GM23338 (cell line): ENCODE data around the gene YOD1. TPM values are rescaled to one million over a fixed set of nuclear protein-coding genes. Genes with fewer than 3 reads are reported as not detected.

Source experiments
- ATAC-seq: fragments of 200-7000 bp; cut with Tn5 transposase; 3 replicates; pipeline ENCODE4 v1.9.1; 2020
- DNase-seq: peaks from one replicate; pipeline ENCODE4 v3.0.0-alpha.2; 2015; ENCODE audit warnings: low spot score
- H2AFZ ChIP-seq: fragments of 200-600 bp; sonication (generic); 2 replicates; pipeline ENCODE4 v1.8.0; 2016; ENCODE audit warnings: antibody characterized with exemption, mild to moderate bottlenecking, moderate library complexity
- H3F3A ChIP-seq: fragments of 200-600 bp; sonication (generic); replicated peaks from 2 replicates; pipeline ENCODE4 v1.8.0; 2017; ENCODE audit warnings: antibody characterized with exemption, mixed run types, low read depth
- H3K27ac ChIP-seq: fragments of 200-600 bp; sonication (generic); 2 replicates; pipeline ENCODE4 v1.6.1; 2016; ENCODE audit warnings: low read depth
- H3K27me3 ChIP-seq: fragments of 200-600 bp; sonication (generic); 2 replicates; pipeline ENCODE4 v1.8.0; 2016; ENCODE audit warnings: mild to moderate bottlenecking, mixed run types, moderate library complexity; ENCODE audit not compliant: insufficient read depth
- H3K36me3 ChIP-seq: fragments of 200-600 bp; sonication (generic); 2 replicates; pipeline ENCODE4 v1.8.0; 2016; ENCODE audit warnings: mild to moderate bottlenecking; ENCODE audit not compliant: insufficient read depth
- H3K4me1 ChIP-seq: fragments of 200-600 bp; sonication (generic); 2 replicates; pipeline ENCODE4 v1.8.0; 2016; ENCODE audit warnings: mild to moderate bottlenecking, moderate library complexity; ENCODE audit not compliant: insufficient read depth
- H3K4me2 ChIP-seq: fragments of 200-600 bp; sonication (generic); 2 replicates; pipeline ENCODE4 v1.7.1; 2017; ENCODE audit warnings: mixed run types
- H3K4me3 ChIP-seq: fragments of 200-600 bp; sonication (generic); 2 replicates; pipeline ENCODE4 v1.6.1; 2016; ENCODE audit warnings: mixed run types
- H3K79me2 ChIP-seq: fragments of 200-600 bp; sonication (generic); replicated peaks from 2 replicates; pipeline ENCODE4 v1.8.0; 2017; ENCODE audit warnings: mild to moderate bottlenecking; ENCODE audit not compliant: insufficient read depth
- H3K9me2 ChIP-seq: fragments of 200-600 bp; sonication (generic); 2 replicates; pipeline ENCODE4 v1.8.0; 2017; ENCODE audit not compliant: insufficient read depth
- H4K20me1 ChIP-seq: fragments of 200-600 bp; sonication (generic); replicated peaks from 2 replicates; pipeline ENCODE4 v1.8.0; 2017; ENCODE audit warnings: mild to moderate bottlenecking; ENCODE audit not compliant: insufficient read depth
- H3K27ac Mint-ChIP-seq: 2 replicates; pipeline ENCODE4 v1.8.0; 2020; ENCODE audit warnings: inconsistent platforms, mild to moderate bottlenecking, moderate library complexity, mixed read lengths
- H3K27me3 Mint-ChIP-seq: 3 replicates; pipeline ENCODE4 v1.8.0; 2022; ENCODE audit warnings: low read depth, mild to moderate bottlenecking, moderate library complexity, mixed read lengths, inconsistent platforms; ENCODE audit not compliant: insufficient read depth, poor library complexity
- H3K36me3 Mint-ChIP-seq: 3 replicates; pipeline ENCODE4 v1.8.0; 2021; ENCODE audit warnings: low read depth, mild to moderate bottlenecking, inconsistent platforms, moderate library complexity, mixed read lengths
- H3K4me1 Mint-ChIP-seq: 3 replicates; pipeline ENCODE4 v1.8.0; 2020; ENCODE audit warnings: mild to moderate bottlenecking, inconsistent platforms, mixed read lengths
- H3K4me3 Mint-ChIP-seq: 3 replicates; pipeline ENCODE4 v1.8.0; 2021; ENCODE audit warnings: moderate library complexity, mild to moderate bottlenecking, inconsistent platforms, mixed read lengths
- H3K9me3 Mint-ChIP-seq: 3 replicates; pipeline ENCODE4 v1.8.0; 2020; ENCODE audit warnings: moderate library complexity, mild to moderate bottlenecking, inconsistent platforms, mixed read lengths
- EZH2 ChIP-seq: fragments of 200-600 bp; sonication (generic); IDR thresholded peaks from one replicate; pipeline ENCODE4 v1.8.0; 2017; ENCODE audit warnings: antibody characterized with exemption, mild to moderate bottlenecking, low read depth; ENCODE audit not compliant: unreplicated experiment
- JUNB ChIP-seq: IDR thresholded peaks from one replicate; pipeline ENCODE4 v1.6.1; 2016; ENCODE audit warnings: antibody characterized with exemption; ENCODE audit not compliant: unreplicated experiment
- POLR2AphosphoS5 ChIP-seq: IDR thresholded peaks from 2 replicates; pipeline ENCODE4 v1.6.1; 2016; ENCODE audit warnings: antibody characterized with exemption, low read depth
- STAT1 ChIP-seq: IDR thresholded peaks from one replicate; pipeline ENCODE4 v1.6.1; 2016; ENCODE audit warnings: antibody characterized with exemption; ENCODE audit not compliant: unreplicated experiment
- ZNF114 ChIP-seq: fragments of 250-450 bp; sonication (Bioruptor Pico); IDR thresholded peaks from 2 replicates; pipeline ENCODE4 v1.5.0; 2020; ENCODE audit warnings: mild to moderate bottlenecking, moderate library complexity
- ZNF331 ChIP-seq: fragments of 250-450 bp; sonication (Bioruptor Pico); IDR thresholded peaks from 2 replicates; pipeline ENCODE4 v1.5.0; 2020; ENCODE audit warnings: low read depth, mild to moderate bottlenecking, moderate library complexity
- polyA plus RNA-seq: library from polyadenylated mRNA; unstranded; fragments of >200 nt; fragmentation: Nextera tagmentation; extraction: Ambion mirVana; gene quantifications from 2 replicates; pipeline ENCODE4 v1.2.1, GENCODE V29; 2016
- total RNA-seq: library from RNA; depleted of rRNA; stranded (reverse); fragments of >200 nt; shearing (Covaris generic); gene quantifications from 2 replicates; pipeline ENCODE4 v1.2.3, GENCODE V29; 2014
- TF ChIP-seq, protein P1 (sequence below), 2 experiments: fragments of 200-600 bp in 1 of 2; sonication (generic) in 1 of 2; conservative IDR thresholded peaks; 2 replicates each; pipeline versions ENCODE4 v1.5.1 to v1.6.1; 2016 to 2017; ENCODE audit warnings: antibody characterized with exemption in 2 of 2, low read depth in 2 of 2, mild to moderate bottlenecking in 2 of 2, moderate library complexity in 1 of 2
- TF ChIP-seq, protein P2 (sequence below): fragments of 250-450 bp; sonication (Bioruptor Pico); IDR thresholded peaks from 2 replicates; pipeline ENCODE4 v1.5.0; 2020; ENCODE audit warnings: mild to moderate bottlenecking, moderate library complexity
- TF ChIP-seq, protein P3 (sequence below): IDR thresholded peaks from one replicate; pipeline ENCODE4 v1.6.1; 2018; ENCODE audit warnings: antibody characterized with exemption; ENCODE audit not compliant: unreplicated experiment

Gene YOD1
- total and polyA plus RNA-seq, 2 experiments from 2014 or later = 4.6 to 21.9 TPM

DNA sequence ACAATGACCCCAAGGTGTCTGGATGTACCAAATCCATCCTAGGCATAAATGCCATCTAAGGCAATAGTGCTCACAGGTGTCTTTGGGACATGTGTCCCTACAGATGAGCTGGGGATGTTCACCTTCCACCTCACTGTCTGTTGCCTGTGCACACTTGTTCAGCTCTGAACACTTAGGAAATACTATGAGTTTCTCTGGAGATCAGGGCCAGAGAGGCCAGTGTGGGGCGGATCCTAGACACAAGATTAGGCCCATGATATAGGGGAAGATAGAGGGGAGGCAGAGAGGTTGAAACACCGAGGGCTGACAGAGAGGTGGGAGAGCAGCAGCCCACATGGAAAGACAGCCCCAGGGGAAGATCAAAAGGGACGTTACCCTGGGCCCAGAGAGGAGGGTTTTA is 44.1 kb downstream of the YOD1 start:
- H3K4me3 ChIP-seq = no peak overlapping the region
- no peaks in the 10 kb centered on the region for H3K79me2 ChIP-seq
- H3K4me2 ChIP-seq = no peak overlapping the region
- H3K9me3 Mint-ChIP-seq = no peaks in the 10 kb centered on the region
- peaks cover 5% of the 10 kb centered on the region for H3K27me3 Mint-ChIP-seq
- no peaks in the 10 kb centered on the region for H3K36me3 Mint-ChIP-seq
- H3K27ac ChIP-seq = no peak overlapping the region
- H3F3A ChIP-seq = no peaks in the 10 kb centered on the region
- no peaks in the 10 kb centered on the region for H3K9me2 ChIP-seq
- no peak for ATAC-seq
- no peak overlapping the region for H3K4me3 Mint-ChIP-seq
- no peaks in the 10 kb centered on the region for H4K20me1 ChIP-seq
- no peak overlapping the region for H2AFZ ChIP-seq
- DNase-seq = no peak
- no peaks in the 10 kb centered on the region for H3K36me3 ChIP-seq
- no peaks in the 10 kb centered on the region for H3K27me3 ChIP-seq
- TF ChIP-seq STAT1 (no peak), EZH2 (no peak), ZNF331 (CRISPR knock-in tag) (no peak), JUNB (no peak), ZNF114 (CRISPR knock-in tag) (no peak), POLR2AphosphoS5 (no peak)
- TF ChIP-seq, protein P1, sequence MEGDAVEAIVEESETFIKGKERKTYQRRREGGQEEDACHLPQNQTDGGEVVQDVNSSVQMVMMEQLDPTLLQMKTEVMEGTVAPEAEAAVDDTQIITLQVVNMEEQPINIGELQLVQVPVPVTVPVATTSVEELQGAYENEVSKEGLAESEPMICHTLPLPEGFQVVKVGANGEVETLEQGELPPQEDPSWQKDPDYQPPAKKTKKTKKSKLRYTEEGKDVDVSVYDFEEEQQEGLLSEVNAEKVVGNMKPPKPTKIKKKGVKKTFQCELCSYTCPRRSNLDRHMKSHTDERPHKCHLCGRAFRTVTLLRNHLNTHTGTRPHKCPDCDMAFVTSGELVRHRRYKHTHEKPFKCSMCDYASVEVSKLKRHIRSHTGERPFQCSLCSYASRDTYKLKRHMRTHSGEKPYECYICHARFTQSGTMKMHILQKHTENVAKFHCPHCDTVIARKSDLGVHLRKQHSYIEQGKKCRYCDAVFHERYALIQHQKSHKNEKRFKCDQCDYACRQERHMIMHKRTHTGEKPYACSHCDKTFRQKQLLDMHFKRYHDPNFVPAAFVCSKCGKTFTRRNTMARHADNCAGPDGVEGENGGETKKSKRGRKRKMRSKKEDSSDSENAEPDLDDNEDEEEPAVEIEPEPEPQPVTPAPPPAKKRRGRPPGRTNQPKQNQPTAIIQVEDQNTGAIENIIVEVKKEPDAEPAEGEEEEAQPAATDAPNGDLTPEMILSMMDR (conservative IDR thresholded peaks at IDR 0.05; ENCODE audit: low read depth in 2 of 2) = no peak
- TF ChIP-seq, protein P2, sequence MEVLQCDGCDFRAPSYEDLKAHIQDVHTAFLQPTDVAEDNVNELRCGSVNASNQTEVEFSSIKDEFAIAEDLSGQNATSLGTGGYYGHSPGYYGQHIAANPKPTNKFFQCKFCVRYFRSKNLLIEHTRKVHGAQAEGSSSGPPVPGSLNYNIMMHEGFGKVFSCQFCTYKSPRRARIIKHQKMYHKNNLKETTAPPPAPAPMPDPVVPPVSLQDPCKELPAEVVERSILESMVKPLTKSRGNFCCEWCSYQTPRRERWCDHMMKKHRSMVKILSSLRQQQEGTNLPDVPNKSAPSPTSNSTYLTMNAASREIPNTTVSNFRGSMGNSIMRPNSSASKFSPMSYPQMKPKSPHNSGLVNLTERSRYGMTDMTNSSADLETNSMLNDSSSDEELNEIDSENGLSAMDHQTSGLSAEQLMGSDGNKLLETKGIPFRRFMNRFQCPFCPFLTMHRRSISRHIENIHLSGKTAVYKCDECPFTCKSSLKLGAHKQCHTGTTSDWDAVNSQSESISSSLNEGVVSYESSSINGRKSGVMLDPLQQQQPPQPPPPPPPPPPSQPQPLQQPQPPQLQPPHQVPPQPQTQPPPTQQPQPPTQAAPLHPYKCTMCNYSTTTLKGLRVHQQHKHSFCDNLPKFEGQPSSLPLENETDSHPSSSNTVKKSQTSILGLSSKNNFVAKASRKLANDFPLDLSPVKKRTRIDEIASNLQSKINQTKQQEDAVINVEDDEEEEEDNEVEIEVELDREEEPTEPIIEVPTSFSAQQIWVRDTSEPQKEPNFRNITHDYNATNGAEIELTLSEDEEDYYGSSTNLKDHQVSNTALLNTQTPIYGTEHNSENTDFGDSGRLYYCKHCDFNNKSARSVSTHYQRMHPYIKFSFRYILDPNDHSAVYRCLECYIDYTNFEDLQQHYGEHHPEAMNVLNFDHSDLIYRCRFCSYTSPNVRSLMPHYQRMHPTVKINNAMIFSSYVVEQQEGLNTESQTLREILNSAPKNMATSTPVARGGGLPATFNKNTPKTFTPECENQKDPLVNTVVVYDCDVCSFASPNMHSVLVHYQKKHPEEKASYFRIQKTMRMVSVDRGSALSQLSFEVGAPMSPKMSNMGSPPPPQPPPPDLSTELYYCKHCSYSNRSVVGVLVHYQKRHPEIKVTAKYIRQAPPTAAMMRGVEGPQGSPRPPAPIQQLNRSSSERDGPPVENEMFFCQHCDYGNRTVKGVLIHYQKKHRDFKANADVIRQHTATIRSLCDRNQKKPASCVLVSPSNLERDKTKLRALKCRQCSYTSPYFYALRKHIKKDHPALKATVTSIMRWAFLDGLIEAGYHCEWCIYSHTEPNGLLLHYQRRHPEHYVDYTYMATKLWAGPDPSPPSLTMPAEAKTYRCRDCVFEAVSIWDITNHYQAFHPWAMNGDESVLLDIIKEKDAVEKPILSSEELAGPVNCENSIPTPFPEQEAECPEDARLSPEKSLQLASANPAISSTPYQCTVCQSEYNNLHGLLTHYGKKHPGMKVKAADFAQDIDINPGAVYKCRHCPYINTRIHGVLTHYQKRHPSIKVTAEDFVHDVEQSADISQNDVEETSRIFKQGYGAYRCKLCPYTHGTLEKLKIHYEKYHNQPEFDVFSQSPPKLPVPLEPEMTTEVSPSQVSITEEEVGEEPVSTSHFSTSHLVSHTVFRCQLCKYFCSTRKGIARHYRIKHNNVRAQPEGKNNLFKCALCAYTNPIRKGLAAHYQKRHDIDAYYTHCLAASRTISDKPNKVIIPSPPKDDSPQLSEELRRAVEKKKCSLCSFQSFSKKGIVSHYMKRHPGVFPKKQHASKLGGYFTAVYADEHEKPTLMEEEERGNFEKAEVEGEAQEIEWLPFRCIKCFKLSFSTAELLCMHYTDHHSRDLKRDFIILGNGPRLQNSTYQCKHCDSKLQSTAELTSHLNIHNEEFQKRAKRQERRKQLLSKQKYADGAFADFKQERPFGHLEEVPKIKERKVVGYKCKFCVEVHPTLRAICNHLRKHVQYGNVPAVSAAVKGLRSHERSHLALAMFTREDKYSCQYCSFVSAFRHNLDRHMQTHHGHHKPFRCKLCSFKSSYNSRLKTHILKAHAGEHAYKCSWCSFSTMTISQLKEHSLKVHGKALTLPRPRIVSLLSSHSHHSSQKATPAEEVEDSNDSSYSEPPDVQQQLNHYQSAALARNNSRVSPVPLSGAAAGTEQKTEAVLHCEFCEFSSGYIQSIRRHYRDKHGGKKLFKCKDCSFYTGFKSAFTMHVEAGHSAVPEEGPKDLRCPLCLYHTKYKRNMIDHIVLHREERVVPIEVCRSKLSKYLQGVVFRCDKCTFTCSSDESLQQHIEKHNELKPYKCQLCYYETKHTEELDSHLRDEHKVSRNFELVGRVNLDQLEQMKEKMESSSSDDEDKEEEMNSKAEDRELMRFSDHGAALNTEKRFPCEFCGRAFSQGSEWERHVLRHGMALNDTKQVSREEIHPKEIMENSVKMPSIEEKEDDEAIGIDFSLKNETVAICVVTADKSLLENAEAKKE (CRISPR knock-in tag) = no peak
- TF ChIP-seq, protein P3, sequence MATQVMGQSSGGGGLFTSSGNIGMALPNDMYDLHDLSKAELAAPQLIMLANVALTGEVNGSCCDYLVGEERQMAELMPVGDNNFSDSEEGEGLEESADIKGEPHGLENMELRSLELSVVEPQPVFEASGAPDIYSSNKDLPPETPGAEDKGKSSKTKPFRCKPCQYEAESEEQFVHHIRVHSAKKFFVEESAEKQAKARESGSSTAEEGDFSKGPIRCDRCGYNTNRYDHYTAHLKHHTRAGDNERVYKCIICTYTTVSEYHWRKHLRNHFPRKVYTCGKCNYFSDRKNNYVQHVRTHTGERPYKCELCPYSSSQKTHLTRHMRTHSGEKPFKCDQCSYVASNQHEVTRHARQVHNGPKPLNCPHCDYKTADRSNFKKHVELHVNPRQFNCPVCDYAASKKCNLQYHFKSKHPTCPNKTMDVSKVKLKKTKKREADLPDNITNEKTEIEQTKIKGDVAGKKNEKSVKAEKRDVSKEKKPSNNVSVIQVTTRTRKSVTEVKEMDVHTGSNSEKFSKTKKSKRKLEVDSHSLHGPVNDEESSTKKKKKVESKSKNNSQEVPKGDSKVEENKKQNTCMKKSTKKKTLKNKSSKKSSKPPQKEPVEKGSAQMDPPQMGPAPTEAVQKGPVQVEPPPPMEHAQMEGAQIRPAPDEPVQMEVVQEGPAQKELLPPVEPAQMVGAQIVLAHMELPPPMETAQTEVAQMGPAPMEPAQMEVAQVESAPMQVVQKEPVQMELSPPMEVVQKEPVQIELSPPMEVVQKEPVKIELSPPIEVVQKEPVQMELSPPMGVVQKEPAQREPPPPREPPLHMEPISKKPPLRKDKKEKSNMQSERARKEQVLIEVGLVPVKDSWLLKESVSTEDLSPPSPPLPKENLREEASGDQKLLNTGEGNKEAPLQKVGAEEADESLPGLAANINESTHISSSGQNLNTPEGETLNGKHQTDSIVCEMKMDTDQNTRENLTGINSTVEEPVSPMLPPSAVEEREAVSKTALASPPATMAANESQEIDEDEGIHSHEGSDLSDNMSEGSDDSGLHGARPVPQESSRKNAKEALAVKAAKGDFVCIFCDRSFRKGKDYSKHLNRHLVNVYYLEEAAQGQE = no peak
- no peak overlapping the region for H3K27ac Mint-ChIP-seq
- peaks cover 6% of the 10 kb centered on the region; the same call in 2 of the 3 replicates for H3K4me1 Mint-ChIP-seq
- H3K4me1 ChIP-seq = no peaks in the 10 kb centered on the region
